ENCODE measurements around the gene C5orf58.

The C5orf58 gene

GRCh38 chr5:170256571-170256970, 23.8 kb downstream of the C5orf58 start:
- DNase-seq (ENCODE audit: low read depth in 2 of 2), result no peak

GRCh38 chr5:170257370-170257769, 24.6 kb downstream of the C5orf58 start:
- no peak for DNase-seq (ENCODE audit: low read depth in 2 of 2)

GRCh38 chr5:170261528-170262043, 28.8 kb downstream of the C5orf58 start:
- DNase-seq (ENCODE audit: low read depth in 2 of 2), result no peak

GRCh38 chr5:170262061-170263045, 29.6 kb downstream of the C5orf58 start:
- DNase-seq (ENCODE audit: low read depth in 2 of 2), result no peak

- DNase-seq (ENCODE audit: low read depth in 2 of 2), result no peak
Measured at GRCh38 chr5:170263906-170264305, 31.1 kb downstream of the C5orf58 start.

GRCh38 chr5:170265522-170265921, 32.7 kb downstream of the C5orf58 start:
- no peak for DNase-seq (ENCODE audit: low read depth in 2 of 2)

- peak in 1 of 2 experiments; percentile 60 for DNase-seq (ENCODE audit: low read depth in 2 of 2)
Measured at GRCh38 chr5:170266570-170267381, 34.0 kb downstream of the C5orf58 start.

- DNase-seq (ENCODE audit: low read depth in 2 of 2), result peak; percentile 67 to 77
Measured at GRCh38 chr5:170267431-170268152, 34.8 kb downstream of the C5orf58 start.

- DNase-seq (ENCODE audit: low read depth in 2 of 2), result no peak
Measured at GRCh38 chr5:170268153-170268689, 35.4 kb downstream of the C5orf58 start.

GRCh38 chr5:170268884-170269283, 36.1 kb downstream of the C5orf58 start:
- no peak for DNase-seq (ENCODE audit: low read depth in 2 of 2)

GRCh38 chr5:170269579-170269978, 36.8 kb downstream of the C5orf58 start:
- no peak for DNase-seq (ENCODE audit: low read depth in 2 of 2)

- no peak for DNase-seq (ENCODE audit: low read depth in 2 of 2)
Measured at GRCh38 chr5:170270293-170271069, 37.7 kb downstream of the C5orf58 start.

- no peak for DNase-seq (ENCODE audit: low read depth in 2 of 2)
Measured at GRCh38 chr5:170273968-170274710, 41.4 kb downstream of the C5orf58 start.

- no peak for DNase-seq (ENCODE audit: low read depth in 2 of 2)
Measured at GRCh38 chr5:170275376-170275994, 42.7 kb downstream of the C5orf58 start.

GRCh38 chr5:170276140-170276539, 43.4 kb downstream of the C5orf58 start:
- no peak for DNase-seq (ENCODE audit: low read depth in 2 of 2)

- DNase-seq (ENCODE audit: low read depth in 2 of 2), result no peak
Measured at GRCh38 chr5:170277867-170278281, 45.1 kb downstream of the C5orf58 start.

- peak; percentile 68 to 75 for DNase-seq (ENCODE audit: low read depth in 2 of 2)
Measured at GRCh38 chr5:170278611-170279458, 46.0 kb downstream of the C5orf58 start.

- DNase-seq (ENCODE audit: low read depth in 2 of 2), result no peak
Measured at GRCh38 chr5:170279459-170279817, 46.7 kb downstream of the C5orf58 start.
